ENCODE data around the gene HOOK2.

DNA sequence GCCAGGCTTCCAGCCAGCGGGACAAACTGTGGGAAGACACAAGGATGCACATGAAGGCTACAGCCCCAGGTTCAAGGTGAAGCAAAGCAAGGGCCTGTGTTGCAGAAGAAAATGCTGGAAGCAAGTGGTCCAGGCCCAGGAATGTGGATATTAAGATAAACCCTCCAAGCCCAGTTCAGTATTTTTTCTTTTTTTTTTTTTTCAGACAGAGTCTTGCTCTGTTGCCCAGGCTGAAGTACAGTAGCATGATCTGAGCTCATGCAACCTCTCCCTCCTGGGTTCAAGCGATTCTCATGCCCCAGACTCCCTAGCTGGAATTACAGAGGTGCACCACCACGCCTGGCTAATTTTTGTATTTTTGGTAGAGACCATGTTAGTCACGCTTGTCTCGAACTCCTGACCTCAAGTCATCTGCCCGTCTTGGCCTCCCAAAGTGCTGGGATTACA lies 21.8 kb upstream of the HOOK2 start:
- TF ChIP-seq, protein P1, sequence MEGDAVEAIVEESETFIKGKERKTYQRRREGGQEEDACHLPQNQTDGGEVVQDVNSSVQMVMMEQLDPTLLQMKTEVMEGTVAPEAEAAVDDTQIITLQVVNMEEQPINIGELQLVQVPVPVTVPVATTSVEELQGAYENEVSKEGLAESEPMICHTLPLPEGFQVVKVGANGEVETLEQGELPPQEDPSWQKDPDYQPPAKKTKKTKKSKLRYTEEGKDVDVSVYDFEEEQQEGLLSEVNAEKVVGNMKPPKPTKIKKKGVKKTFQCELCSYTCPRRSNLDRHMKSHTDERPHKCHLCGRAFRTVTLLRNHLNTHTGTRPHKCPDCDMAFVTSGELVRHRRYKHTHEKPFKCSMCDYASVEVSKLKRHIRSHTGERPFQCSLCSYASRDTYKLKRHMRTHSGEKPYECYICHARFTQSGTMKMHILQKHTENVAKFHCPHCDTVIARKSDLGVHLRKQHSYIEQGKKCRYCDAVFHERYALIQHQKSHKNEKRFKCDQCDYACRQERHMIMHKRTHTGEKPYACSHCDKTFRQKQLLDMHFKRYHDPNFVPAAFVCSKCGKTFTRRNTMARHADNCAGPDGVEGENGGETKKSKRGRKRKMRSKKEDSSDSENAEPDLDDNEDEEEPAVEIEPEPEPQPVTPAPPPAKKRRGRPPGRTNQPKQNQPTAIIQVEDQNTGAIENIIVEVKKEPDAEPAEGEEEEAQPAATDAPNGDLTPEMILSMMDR (IDR thresholded peaks at IDR 0.05): no peak
- no peak for TF ChIP-seq POLR2A (IDR thresholded peaks at IDR 0.05)

All from lower leg skin (tissue), 3 donors.